ENCODE results near the gene GAB2. TPM values are rescaled to one million over a fixed set of nuclear protein-coding genes. Genes with fewer than 3 reads are reported as not detected.
A peak's percentile ranks its signal among the peaks of the same experiment; 100 is the strongest.

GAB2 gene
- total and polyA plus RNA-seq, 7 experiments from 2014 or later = 0.17 to 42.6 (median 3.5) TPM

- Mint-ChIP-seq H3K4me1 (peaks cover 0 to 48% (median 0%) of the 10 kb centered on the region in 7 donors), H3K27me3 (no peaks in the 10 kb centered on the region), H3K4me3 (no peak overlapping the region), H3K36me3 (peaks cover 0 to 28% (median 0%) of the 10 kb centered on the region in 5 donors), H3K27ac (no peak overlapping the region), H3K9me3 (no peaks in the 10 kb centered on the region)
- H3K27me3 ChIP-seq (ENCODE audit: control insufficient read depth in 2 of 2, insufficient read depth in 2 of 2, low read length in 2 of 2) = no peaks in the 10 kb centered on the region
- DNase-seq (no peak), ATAC-seq (no peak)
- H3K4me1 ChIP-seq (ENCODE audit: control insufficient read depth in 2 of 2, insufficient read depth in 2 of 2, low read length in 2 of 2) = no peaks in the 10 kb centered on the region
- H3K4me3 ChIP-seq (ENCODE audit: low read length) = no peak overlapping the region
- POLR2A ChIA-PET = no interaction called here
- no peaks in the 10 kb centered on the region for H3K36me3 ChIP-seq (ENCODE audit: control insufficient read depth in 2 of 3, insufficient read depth in 3 of 3, low read length in 3 of 3)
- CTCF ChIA-PET = no interaction called here
- no peak overlapping the region for H3K27ac ChIP-seq (ENCODE audit: low read depth, low read length)
- intact Hi-C loops (cut with micrococcal nuclease) = no loop called here
- H3K9me3 ChIP-seq (ENCODE audit: control insufficient read depth in 2 of 3, low read length in 3 of 3) = no peaks in the 10 kb centered on the region
Measured at GRCh38 chr11:78399136-78399535, 18.5 kb downstream of the GAB2 start.

GRCh38 chr11:78398715-78399114 is 18.9 kb downstream of the GAB2 start:
- Histone ChIP-seq H3K27me3 (ENCODE audit: control insufficient read depth in 2 of 2, insufficient read depth in 2 of 2, low read length in 2 of 2) (no peaks in the 10 kb centered on the region), H3K4me3 (ENCODE audit: low read length) (no peak overlapping the region), H3K9me3 (ENCODE audit: control insufficient read depth in 2 of 3, low read length in 3 of 3) (no peaks in the 10 kb centered on the region), H3K36me3 (ENCODE audit: control insufficient read depth in 2 of 3, insufficient read depth in 3 of 3, low read length in 3 of 3) (no peaks in the 10 kb centered on the region), H3K27ac (ENCODE audit: low read depth, low read length) (no peak overlapping the region), H3K4me1 (ENCODE audit: control insufficient read depth in 2 of 2, insufficient read depth in 2 of 2, low read length in 2 of 2) (no peaks in the 10 kb centered on the region)
- Mint-ChIP-seq H3K4me1 (peaks cover 0 to 48% (median 0%) of the 10 kb centered on the region in 7 donors), H3K36me3 (peaks cover 0 to 25% (median 0%) of the 10 kb centered on the region in 5 donors), H3K27me3 (no peaks in the 10 kb centered on the region), H3K4me3 (no peak overlapping the region), H3K9me3 (no peaks in the 10 kb centered on the region), H3K27ac (no peak overlapping the region)
- CTCF ChIA-PET = no interaction called here
- POLR2A ChIA-PET = no interaction called here
- ATAC-seq (no peak), DNase-seq (no peak)
- intact Hi-C loops (cut with micrococcal nuclease) = no loop called here

GRCh38 chr11:78397398-78397797 is 20.2 kb downstream of the GAB2 start:
- Mint-ChIP-seq H3K9me3 (no peaks in the 10 kb centered on the region), H3K36me3 (peaks cover 0 to 28% (median 0%) of the 10 kb centered on the region in 5 donors), H3K4me3 (peak overlapping the region in 1 of 10 donors; percentile 8), H3K27me3 (no peaks in the 10 kb centered on the region), H3K27ac (peak overlapping the region in 1 of 9 donors; percentile 32), H3K4me1 (peaks cover 0 to 56% (median 6%) of the 10 kb centered on the region in 7 donors)
- intact Hi-C loops (cut with micrococcal nuclease) = no loop called here
- ATAC-seq (peak; percentile 81), DNase-seq (no peak)
- no peak overlapping the region for H3K27ac ChIP-seq (ENCODE audit: low read depth, low read length)
- H3K27me3 ChIP-seq (ENCODE audit: control insufficient read depth in 2 of 2, insufficient read depth in 2 of 2, low read length in 2 of 2) = no peaks in the 10 kb centered on the region
- no peaks in the 10 kb centered on the region for H3K36me3 ChIP-seq (ENCODE audit: control insufficient read depth in 2 of 3, insufficient read depth in 3 of 3, low read length in 3 of 3)
- H3K4me1 ChIP-seq (ENCODE audit: control insufficient read depth in 2 of 2, insufficient read depth in 2 of 2, low read length in 2 of 2) = no peaks in the 10 kb centered on the region
- no peaks in the 10 kb centered on the region for H3K9me3 ChIP-seq (ENCODE audit: control insufficient read depth in 2 of 3, low read length in 3 of 3)
- H3K4me3 ChIP-seq (ENCODE audit: low read length) = no peak overlapping the region
- ChIA-PET CTCF (no interaction called here), POLR2A (no interaction called here)

- intact Hi-C loops (cut with micrococcal nuclease) = no loop called here
- no peaks in the 10 kb centered on the region for H3K27me3 ChIP-seq (ENCODE audit: control insufficient read depth in 2 of 2, insufficient read depth in 2 of 2, low read length in 2 of 2)
- ChIA-PET CTCF (interaction anchor here (0.6 kb wide), 1 partner anchor 26 kb away, joined by 3 read pairs; no protein-coding TSS in a partner anchor), POLR2A (no interaction called here)
- H3K36me3 Mint-ChIP-seq = peaks cover 0 to 27% (median 0%) of the 10 kb centered on the region in 5 donors
- no peaks in the 10 kb centered on the region for H3K9me3 ChIP-seq (ENCODE audit: control insufficient read depth in 2 of 3, low read length in 3 of 3)
- no peak overlapping the region for H3K4me3 ChIP-seq (ENCODE audit: low read length)
- DNase-seq (no peak), ATAC-seq (no peak)
- peaks cover 0 to 2% (median 0%) of the 10 kb centered on the region in 11 donors for H3K9me3 Mint-ChIP-seq
- no peaks in the 10 kb centered on the region for H3K27me3 Mint-ChIP-seq
- H3K4me1 Mint-ChIP-seq = peaks cover 0 to 57% (median 6%) of the 10 kb centered on the region in 7 donors
- no peaks in the 10 kb centered on the region for H3K36me3 ChIP-seq (ENCODE audit: control insufficient read depth in 2 of 3, insufficient read depth in 3 of 3, low read length in 3 of 3)
- H3K27ac Mint-ChIP-seq = no peak overlapping the region
- no peak overlapping the region for H3K4me3 Mint-ChIP-seq
- H3K4me1 ChIP-seq (ENCODE audit: control insufficient read depth in 2 of 2, insufficient read depth in 2 of 2, low read length in 2 of 2) = no peaks in the 10 kb centered on the region
- no peak overlapping the region for H3K27ac ChIP-seq (ENCODE audit: low read depth, low read length)
Measured at GRCh38 chr11:78395597-78395996, 22.0 kb downstream of the GAB2 start.

- H3K4me3 ChIP-seq (ENCODE audit: low read length) = no peak overlapping the region
Measured at GRCh38 chr11:78392854-78393253, 24.8 kb downstream of the GAB2 start.

GRCh38 chr11:78391424-78391823 is 26.2 kb downstream of the GAB2 start:
- H3K4me3 ChIP-seq (ENCODE audit: low read length) = no peak overlapping the region

More at GRCh38 chr11:78392854-78393253, 24.8 kb downstream of the GAB2 start:
- no peaks in the 10 kb centered on the region for H3K36me3 ChIP-seq (ENCODE audit: control insufficient read depth in 2 of 3, insufficient read depth in 3 of 3, low read length in 3 of 3)
- ChIA-PET POLR2A (no interaction called here), CTCF (no interaction called here)
- peak overlapping the region in 2 of 9 donors; percentile 28 to 36 for H3K27ac Mint-ChIP-seq
- no peaks in the 10 kb centered on the region for H3K27me3 ChIP-seq (ENCODE audit: control insufficient read depth in 2 of 2, insufficient read depth in 2 of 2, low read length in 2 of 2)
- peaks cover 0 to 49% (median 6%) of the 10 kb centered on the region in 7 donors for H3K4me1 Mint-ChIP-seq
- no peaks in the 10 kb centered on the region for H3K27me3 Mint-ChIP-seq
- intact Hi-C loops (cut with micrococcal nuclease) = no loop called here
- no peaks in the 10 kb centered on the region for H3K4me1 ChIP-seq (ENCODE audit: control insufficient read depth in 2 of 2, insufficient read depth in 2 of 2, low read length in 2 of 2)
- no peak overlapping the region for H3K27ac ChIP-seq (ENCODE audit: low read depth, low read length)
- no peak for DNase-seq
- H3K9me3 ChIP-seq (ENCODE audit: control insufficient read depth in 2 of 3, low read length in 3 of 3) = no peaks in the 10 kb centered on the region
- peaks cover 0 to 3% (median 0%) of the 10 kb centered on the region in 11 donors for H3K9me3 Mint-ChIP-seq
- peaks cover 0 to 43% (median 0%) of the 10 kb centered on the region in 5 donors for H3K36me3 Mint-ChIP-seq
- no peak for ATAC-seq
- peak overlapping the region in 1 of 10 donors; percentile 22 for H3K4me3 Mint-ChIP-seq

GRCh38 chr11:78390809-78391208 is 26.8 kb downstream of the GAB2 start:
- ChIA-PET CTCF (no interaction called here), POLR2A (no interaction called here)
- Mint-ChIP-seq H3K27me3 (no peaks in the 10 kb centered on the region), H3K36me3 (peaks cover 0 to 57% (median 0%) of the 10 kb centered on the region in 5 donors), H3K9me3 (peaks cover 0 to 18% (median 0%) of the 10 kb centered on the region in 11 donors), H3K4me1 (peaks cover 0 to 40% (median 5%) of the 10 kb centered on the region in 7 donors), H3K27ac (no peak overlapping the region), H3K4me3 (no peak overlapping the region)
- Histone ChIP-seq H3K4me3 (ENCODE audit: low read length) (no peak overlapping the region), H3K36me3 (ENCODE audit: control insufficient read depth in 2 of 3, insufficient read depth in 3 of 3, low read length in 3 of 3) (no peaks in the 10 kb centered on the region), H3K9me3 (ENCODE audit: control insufficient read depth in 2 of 3, low read length in 3 of 3) (no peaks in the 10 kb centered on the region), H3K27ac (ENCODE audit: low read depth, low read length) (no peak overlapping the region), H3K4me1 (ENCODE audit: control insufficient read depth in 2 of 2, insufficient read depth in 2 of 2, low read length in 2 of 2) (no peaks in the 10 kb centered on the region), H3K27me3 (ENCODE audit: control insufficient read depth in 2 of 2, insufficient read depth in 2 of 2, low read length in 2 of 2) (no peaks in the 10 kb centered on the region)
- intact Hi-C loops (cut with micrococcal nuclease) = no loop called here
- DNase-seq (no peak), ATAC-seq (peak; percentile 38)

More at GRCh38 chr11:78391424-78391823, 26.2 kb downstream of the GAB2 start:
- Histone ChIP-seq H3K27ac (ENCODE audit: low read depth, low read length) (no peak overlapping the region), H3K4me1 (ENCODE audit: control insufficient read depth in 2 of 2, insufficient read depth in 2 of 2, low read length in 2 of 2) (no peaks in the 10 kb centered on the region), H3K36me3 (ENCODE audit: control insufficient read depth in 2 of 3, insufficient read depth in 3 of 3, low read length in 3 of 3) (no peaks in the 10 kb centered on the region), H3K9me3 (ENCODE audit: control insufficient read depth in 2 of 3, low read length in 3 of 3) (no peaks in the 10 kb centered on the region), H3K27me3 (ENCODE audit: control insufficient read depth in 2 of 2, insufficient read depth in 2 of 2, low read length in 2 of 2) (no peaks in the 10 kb centered on the region)
- H3K4me3 Mint-ChIP-seq = no peak overlapping the region
- no peak for DNase-seq
- ChIA-PET POLR2A (no interaction called here), CTCF (no interaction called here)
- H3K36me3 Mint-ChIP-seq = peaks cover 0 to 52% (median 0%) of the 10 kb centered on the region in 5 donors
- H3K27me3 Mint-ChIP-seq = no peaks in the 10 kb centered on the region
- intact Hi-C loops (cut with micrococcal nuclease) = no loop called here
- no peak overlapping the region for H3K27ac Mint-ChIP-seq
- H3K9me3 Mint-ChIP-seq = peaks cover 0 to 12% (median 0%) of the 10 kb centered on the region in 11 donors
- no peak for ATAC-seq
- H3K4me1 Mint-ChIP-seq = peaks cover 0 to 40% (median 5%) of the 10 kb centered on the region in 7 donors
